A673 (cell line): Measurements from ENCODE around the gene ZNRF2.

Experiments used
- CTCF ChIP-seq: fragments of 300-800, 200-600 bp; sonication (generic); conservative IDR thresholded peaks from 2 replicates; pipeline ENCODE4 v1.5.1; 2017; ENCODE audit warnings: low read depth, mild to moderate bottlenecking, antibody characterized with exemption, low read length, moderate library complexity, mixed read lengths
- EZH2 ChIP-seq: fragments of 200-600 bp; sonication (generic); IDR thresholded peaks from 2 replicates; pipeline ENCODE4 v1.6.1; 2017; ENCODE audit warnings: borderline replicate concordance, low read depth, mild to moderate bottlenecking, mixed read lengths, antibody characterized with exemption, low read length; ENCODE audit not compliant: poor library complexity, severe bottlenecking

- TF ChIP-seq EZH2 (no peak), CTCF (no peak)
Measured at GRCh38 chr7:30359957-30360356, 75.6 kb downstream of the ZNRF2 start.
